GM20000 (cell line): ENCODE measurements around the gene CACNG6.
"Not testable (repeated sequence)": the region's sequence is repeated elsewhere in the genome, so short reads cannot be mapped to it uniquely, and the experiment has no call there.

ENCODE experiments used
- DNase-seq: peaks from one replicate; pipeline ENCODE4 v3.0.0; 2012; ENCODE audit warnings: low spot score
- CTCF ChIP-seq: IDR thresholded peaks from 2 replicates; pipeline ENCODE4 v1.5.1; 2012; ENCODE audit warnings: mild to moderate bottlenecking, control low read depth; ENCODE audit errors: extremely low read depth, missing control alignments

The CACNG6 gene

GRCh38 chr19:53947624-53948023 is 43.8 kb upstream of the CACNG6 start:
- no peak for DNase-seq
- TF ChIP-seq CTCF = no peak

GRCh38 chr19:53948611-53949010 is 42.8 kb upstream of the CACNG6 start:
- not testable (repeated sequence) for DNase-seq

DNA sequence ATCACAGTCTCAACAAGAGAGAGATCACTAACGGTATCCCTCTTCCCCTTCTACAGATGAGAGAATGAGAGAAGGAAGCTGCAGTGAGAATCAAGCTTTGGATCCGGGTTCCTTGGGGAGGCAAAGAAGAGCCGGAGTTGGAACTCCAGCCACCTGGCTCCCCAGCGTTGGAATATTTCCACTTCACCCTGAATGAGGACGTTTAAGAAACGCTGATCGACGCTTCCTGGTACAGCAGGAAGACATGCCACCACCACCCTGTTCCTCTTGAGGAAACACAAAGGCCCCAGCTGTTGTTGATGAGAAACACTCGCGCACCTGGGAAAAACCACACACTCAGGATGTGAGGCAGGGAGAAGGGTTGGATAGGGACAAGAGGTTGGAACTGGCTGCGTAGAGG is 40.0 kb upstream of the CACNG6 start:
- no peak for TF ChIP-seq CTCF
- DNase-seq = no peak

- DNase-seq = no peak
- no peak for TF ChIP-seq CTCF
Measured at GRCh38 chr19:53951947-53952346, 39.5 kb upstream of the CACNG6 start.

DNA sequence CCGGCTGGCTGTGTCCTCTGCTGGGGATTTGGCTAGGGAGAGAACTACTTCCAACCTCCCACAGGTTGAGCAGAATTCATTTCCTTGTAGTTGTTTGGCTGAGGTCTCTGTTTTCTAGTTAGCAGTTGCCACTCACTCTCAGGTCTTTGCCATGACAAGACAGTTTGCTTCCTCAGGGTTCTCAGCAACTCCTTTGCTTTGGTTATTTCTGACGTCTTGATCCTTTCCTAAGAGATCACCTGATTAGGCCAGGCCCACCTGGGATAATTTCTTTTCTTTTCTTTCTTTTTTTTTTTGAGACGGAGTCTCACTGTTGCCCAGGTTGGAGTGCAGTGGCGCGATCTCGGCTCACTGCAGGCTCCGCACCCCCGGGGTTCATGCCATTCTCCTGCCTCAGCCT is 38.1 kb upstream of the CACNG6 start:
- DNase-seq = no peak
- no peak for TF ChIP-seq CTCF

- TF ChIP-seq CTCF = no peak
- DNase-seq = no peak
Measured at GRCh38 chr19:53957448-53958167, 33.8 kb upstream of the CACNG6 start.

DNA sequence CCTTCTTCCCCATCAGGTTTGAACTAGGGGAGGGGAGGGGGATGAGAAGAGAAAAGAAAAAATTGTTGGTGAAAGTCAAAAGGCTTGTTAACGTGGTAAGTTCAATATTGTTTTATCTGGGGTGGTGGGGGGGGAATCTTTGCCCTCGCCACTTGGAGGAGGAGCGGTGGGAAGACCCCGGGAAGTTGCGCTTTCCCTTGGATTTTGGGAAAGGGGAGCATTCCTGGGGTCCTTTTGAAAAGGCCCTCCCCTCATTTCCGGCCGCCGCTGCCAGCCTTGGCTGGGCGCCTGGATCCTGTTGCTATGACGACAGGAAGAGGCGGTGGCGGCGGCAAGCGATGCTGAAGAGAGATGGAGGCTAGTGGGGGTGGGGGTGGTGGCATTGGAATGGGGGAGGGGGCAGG is 33.3 kb upstream of the CACNG6 start:
- no peak for TF ChIP-seq CTCF
- DNase-seq = no peak

GRCh38 chr19:53958823-53959757 is 32.3 kb upstream of the CACNG6 start:
- DNase-seq = no peak
- no peak for TF ChIP-seq CTCF
